ENCODE data around the gene LEF1.

The LEF1 gene

GRCh38 chr4:108146819-108147218, 21.9 kb downstream of the LEF1 start:
- DNase-seq = no peak

GRCh38 chr4:108146336-108146735, 22.4 kb downstream of the LEF1 start:
- no peak for DNase-seq

- peak in 1 of 5 donors; percentile 43 for DNase-seq
These were observed 24.3 kb downstream of the LEF1 start for GRCh38 chr4:108144451-108144850.

GRCh38 chr4:108143515-108143914, 25.2 kb downstream of the LEF1 start:
- DNase-seq = no peak

- no peak for DNase-seq
These were observed 25.9 kb downstream of the LEF1 start for GRCh38 chr4:108142870-108143269.

GRCh38 chr4:108141213-108141950, 27.4 kb downstream of the LEF1 start:
- no peak for DNase-seq

- no peak for DNase-seq
These were observed 28.4 kb downstream of the LEF1 start for GRCh38 chr4:108140328-108140727.

- no peak for DNase-seq
These were observed 29.6 kb downstream of the LEF1 start for GRCh38 chr4:108139089-108139488.

- DNase-seq = no peak
These were observed 33.1 kb downstream of the LEF1 start for GRCh38 chr4:108135549-108136209.

GRCh38 chr4:108130955-108131354, 37.8 kb downstream of the LEF1 start:
- no peak for DNase-seq

- DNase-seq = no peak
These were observed 39.5 kb downstream of the LEF1 start for GRCh38 chr4:108129196-108129595.

GRCh38 chr4:108126806-108127205, 41.9 kb downstream of the LEF1 start:
- no peak for DNase-seq

- DNase-seq = no peak
These were observed 47.9 kb downstream of the LEF1 start for GRCh38 chr4:108120789-108121188.

- DNase-seq = peak in 1 of 5 donors; percentile 33
These were observed 49.4 kb downstream of the LEF1 start for GRCh38 chr4:108119199-108119800.

GRCh38 chr4:108118505-108118904, 50.2 kb downstream of the LEF1 start:
- DNase-seq = peak in 3 of 5 donors; percentile 29 to 68 (median 39)

- DNase-seq = no peak
These were observed 51.1 kb downstream of the LEF1 start for GRCh38 chr4:108117418-108118182.

- DNase-seq = peak in 1 of 5 donors; percentile 75
These were observed 52.1 kb downstream of the LEF1 start for GRCh38 chr4:108116423-108117168.

GRCh38 chr4:108115168-108115526, 53.6 kb downstream of the LEF1 start:
- no peak for DNase-seq

GRCh38 chr4:108114503-108114902, 54.2 kb downstream of the LEF1 start:
- DNase-seq = no peak

GRCh38 chr4:108113229-108113628, 55.5 kb downstream of the LEF1 start:
- peak in 3 of 5 donors; percentile 21 to 52 (median 43) for DNase-seq

- DNase-seq = no peak
These were observed 57.0 kb downstream of the LEF1 start for GRCh38 chr4:108111781-108112180.

- no peak for DNase-seq
These were observed 58.3 kb downstream of the LEF1 start for GRCh38 chr4:108110450-108110849.

All from T-helper 1 cell (primary cell).